HG03045 (cell line): ENCODE measurements around the gene HMGA1.
"Not testable (repeated sequence)": the region's sequence is repeated elsewhere in the genome, so short reads cannot be mapped to it uniquely, and the experiment has no call there.

Experiments used
- ATAC-seq: cut with Tn5 transposase; IDR thresholded peaks from one replicate; pipeline ENCODE4 v1.9.1; 2021; ENCODE audit warnings: mild to moderate bottlenecking, moderate library complexity; ENCODE audit not compliant: unreplicated experiment

Gene HMGA1

GRCh38 chr6:34259529-34260069, 22.9 kb downstream of the HMGA1 start:
- ATAC-seq = no peak

DNA sequence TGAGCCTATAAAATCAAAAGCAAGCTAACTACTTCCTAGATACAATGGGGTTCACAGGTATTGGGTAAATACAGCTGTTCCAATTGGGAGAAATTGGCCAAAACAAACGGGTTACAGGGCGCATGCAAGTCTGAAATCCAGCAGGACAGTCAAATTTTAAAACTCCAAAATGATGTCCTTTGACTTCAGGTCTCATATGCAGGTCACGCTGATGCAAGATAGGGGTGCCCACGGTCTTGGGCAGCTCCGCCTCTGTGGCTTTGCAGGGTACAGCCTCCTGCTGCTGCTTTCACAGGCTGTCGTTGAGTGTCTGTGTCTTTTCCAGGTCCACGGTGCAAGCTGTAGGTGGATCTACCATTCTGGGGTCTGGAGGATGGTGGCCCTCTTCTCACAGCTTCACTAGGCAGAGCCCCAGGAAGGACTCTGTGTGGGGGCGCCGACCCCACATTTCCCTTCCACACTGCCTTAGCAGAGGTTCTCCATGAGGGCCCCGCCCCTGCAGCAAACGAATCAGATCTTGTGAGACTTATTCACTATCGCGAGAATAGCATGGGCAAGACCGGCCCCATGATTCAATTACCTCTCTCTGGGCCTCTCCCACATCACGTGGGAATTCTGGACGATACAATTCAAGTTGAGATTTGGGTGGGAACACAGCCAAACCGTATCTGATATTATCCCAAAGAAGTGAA, 24.0 kb downstream of the HMGA1 start:
- ATAC-seq = no peak

- ATAC-seq = not testable (repeated sequence)
Measured at GRCh38 chr6:34263484-34263883, 26.8 kb downstream of the HMGA1 start.

- no peak for ATAC-seq
Measured at GRCh38 chr6:34267746-34268145, 31.1 kb downstream of the HMGA1 start.

DNA sequence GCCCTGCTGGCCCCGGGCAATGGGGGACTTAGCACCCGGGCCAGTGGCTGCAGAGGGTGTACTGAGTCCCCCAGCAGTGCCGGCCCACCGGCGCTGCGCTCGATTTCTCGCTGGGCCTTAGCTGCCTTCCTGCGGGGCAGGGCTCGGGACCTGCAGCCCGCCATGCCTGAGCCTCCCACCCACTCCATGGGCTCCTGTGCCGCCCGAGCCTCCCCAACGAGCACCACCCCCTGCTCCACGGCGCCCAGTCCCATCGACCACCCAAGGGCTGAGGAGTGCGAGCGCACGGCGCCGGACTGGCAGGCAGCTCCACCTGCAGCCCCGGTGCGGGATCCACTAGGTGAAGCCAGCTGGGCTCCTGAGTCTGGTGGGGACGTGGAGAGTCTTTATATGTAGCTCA, 32.5 kb downstream of the HMGA1 start:
- ATAC-seq = not testable (repeated sequence)

GRCh38 chr6:34269658-34270341, 33.1 kb downstream of the HMGA1 start:
- ATAC-seq = not testable (repeated sequence)

DNA sequence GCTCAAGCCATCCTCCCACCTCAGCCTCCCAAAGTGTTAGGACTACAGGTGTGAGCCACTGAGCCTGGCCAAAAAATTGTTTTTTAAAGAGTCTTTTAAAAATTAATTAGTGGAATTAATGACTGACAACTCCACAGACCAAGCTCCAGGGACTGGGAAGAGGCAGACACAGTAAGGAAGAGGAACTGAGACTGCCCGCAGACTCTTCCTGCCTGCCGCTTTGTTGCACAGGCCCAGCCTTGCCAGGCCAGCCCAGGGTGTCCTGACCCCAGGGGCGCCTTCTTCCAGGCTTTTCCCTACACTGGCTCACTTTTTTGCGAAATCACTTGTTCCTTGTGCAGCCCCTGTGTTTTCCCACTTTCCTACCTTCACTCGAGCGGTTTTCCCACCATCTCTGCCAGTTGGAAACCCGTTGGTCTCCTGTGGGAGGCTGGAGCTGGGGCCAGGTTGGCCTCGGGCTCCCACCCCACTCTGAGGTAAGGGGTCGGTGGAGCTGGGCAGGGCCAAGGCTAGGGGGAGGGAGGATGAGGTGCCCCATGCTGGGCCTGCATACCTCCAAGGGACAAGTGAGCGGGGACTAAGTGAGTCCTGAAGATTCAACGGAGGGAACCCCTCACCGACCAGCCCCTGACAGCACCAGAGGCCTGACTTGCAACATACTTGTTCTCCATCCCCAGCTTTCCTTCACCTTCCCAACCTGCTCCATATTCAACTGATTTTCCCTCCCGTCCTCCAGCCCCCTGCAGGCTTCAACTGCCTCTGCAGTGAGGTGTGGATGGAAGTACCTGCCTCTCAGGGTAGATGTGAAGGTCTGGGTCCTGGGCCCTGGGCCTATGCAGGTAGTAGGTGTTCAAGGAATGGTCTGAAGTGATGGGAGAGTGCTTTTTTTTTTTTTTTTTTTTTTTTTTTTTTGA, 35.6 kb downstream of the HMGA1 start:
- no peak for ATAC-seq

DNA sequence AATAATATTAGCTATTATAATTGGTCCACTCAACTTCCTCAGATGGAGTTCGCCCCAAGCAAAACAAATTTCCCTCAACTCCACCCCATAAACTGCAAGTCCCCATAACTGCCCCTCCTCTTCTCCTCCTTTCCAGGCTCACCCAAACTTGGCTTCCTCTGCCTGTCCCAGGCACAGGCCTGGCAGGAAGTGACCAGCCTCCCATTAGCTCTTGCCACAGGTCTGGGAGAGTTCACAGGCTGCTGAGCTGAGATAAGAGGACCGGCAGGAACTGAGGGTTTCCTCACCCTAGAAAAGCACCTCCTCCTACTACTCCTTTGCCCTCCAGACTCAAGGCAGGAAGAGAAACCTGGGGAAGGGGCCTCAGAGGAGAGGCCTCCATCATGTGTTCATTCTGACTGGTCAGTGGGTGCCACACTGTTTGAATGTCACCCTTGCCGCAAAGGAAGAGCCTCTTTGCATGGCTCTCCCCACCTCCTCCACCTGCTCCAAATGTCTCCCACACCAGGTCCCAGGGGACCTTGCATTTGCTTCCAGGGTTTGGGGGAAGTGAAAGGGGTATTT, 36.7 kb downstream of the HMGA1 start:
- ATAC-seq = no peak

- no peak for ATAC-seq
Measured at GRCh38 chr6:34274129-34274528, 37.5 kb downstream of the HMGA1 start.

- ATAC-seq = no peak
Measured at GRCh38 chr6:34275128-34275804, 38.6 kb downstream of the HMGA1 start.

- ATAC-seq = no peak
Measured at GRCh38 chr6:34276191-34276590, 39.5 kb downstream of the HMGA1 start.

GRCh38 chr6:34276881-34277762, 40.4 kb downstream of the HMGA1 start:
- ATAC-seq = no peak

GRCh38 chr6:34277763-34278112, 41.1 kb downstream of the HMGA1 start:
- no peak for ATAC-seq

DNA sequence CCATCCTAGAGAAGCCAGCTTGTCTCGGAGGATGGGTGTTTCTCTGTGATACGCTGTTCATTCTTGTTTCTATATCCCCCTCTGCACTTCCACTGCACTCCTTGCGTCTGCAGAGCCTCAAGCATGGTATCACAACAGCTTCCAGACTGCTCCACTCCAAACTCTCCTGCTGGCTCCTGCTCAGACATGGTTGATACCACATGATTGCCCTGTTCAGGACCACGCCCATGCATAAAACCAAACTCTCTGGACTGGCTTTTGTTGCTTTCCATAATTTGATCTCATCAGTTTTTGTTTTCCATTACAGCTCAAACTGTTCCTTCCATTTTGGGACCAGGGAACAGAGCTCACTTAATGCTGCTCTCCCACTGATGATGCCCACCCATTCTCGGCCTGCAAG, 42.2 kb downstream of the HMGA1 start:
- ATAC-seq = no peak

GRCh38 chr6:34280216-34280615, 43.5 kb downstream of the HMGA1 start:
- no peak for ATAC-seq

GRCh38 chr6:34281702-34282334, 45.1 kb downstream of the HMGA1 start:
- no peak for ATAC-seq

DNA sequence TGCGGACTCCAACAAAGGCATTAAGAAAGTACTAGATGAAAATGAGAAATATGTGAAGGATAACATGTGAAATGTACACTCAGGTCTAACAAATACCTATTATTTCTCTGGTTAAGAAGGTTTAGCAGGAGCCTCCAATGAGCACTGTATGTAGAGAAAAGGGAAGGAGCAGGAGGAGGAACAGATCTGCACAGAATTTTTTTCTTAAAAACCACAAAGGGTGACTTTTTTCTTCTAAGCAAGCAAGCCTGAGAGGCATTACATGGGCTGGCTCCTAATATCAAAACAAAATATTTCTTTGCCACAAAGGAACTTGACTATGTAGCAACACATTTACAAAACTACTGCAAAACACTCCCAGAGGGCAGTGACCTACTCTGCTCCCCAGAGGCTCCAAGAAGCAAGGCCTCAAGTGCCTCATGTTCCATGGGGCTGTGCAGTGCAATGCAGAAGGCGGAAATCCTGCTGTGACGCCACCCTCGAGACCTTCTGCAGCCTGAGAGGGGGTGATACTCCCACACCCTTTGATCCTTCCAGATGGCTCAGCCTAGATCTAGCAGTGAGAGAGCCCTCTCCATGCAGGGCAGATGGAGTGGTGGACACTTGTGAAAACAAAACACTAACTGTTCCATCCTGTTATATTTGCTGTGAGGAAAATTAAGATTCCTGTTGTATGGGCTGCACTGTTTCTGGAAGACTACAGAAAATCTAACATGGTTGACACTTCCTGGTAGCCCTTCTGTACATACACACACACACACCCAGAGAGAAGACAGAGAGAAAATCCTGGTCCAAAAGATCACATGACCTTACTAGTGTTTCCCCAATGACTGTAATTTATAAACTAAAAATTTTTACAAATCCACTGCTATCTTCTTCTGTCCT, 48.1 kb downstream of the HMGA1 start:
- no peak for ATAC-seq
